Mesodermal cell (in vitro differentiated cells): Measurements from ENCODE around the gene SMYD2.

ENCODE experiments used
- H3K27ac ChIP-seq: 2 replicates; pipeline ENCODE4 v1.7.0; 2013; ENCODE audit warnings: mild to moderate bottlenecking, low read depth, low read length, moderate library complexity; ENCODE audit not compliant: severe bottlenecking
- H3K36me3 ChIP-seq: 2 replicates; pipeline ENCODE4 v1.7.1; 2013; ENCODE audit warnings: mild to moderate bottlenecking, low read length, moderate library complexity; ENCODE audit not compliant: control insufficient read depth, insufficient read depth
- H3K4me1 ChIP-seq: one replicate; pipeline ENCODE4 v1.7.1; 2013; ENCODE audit warnings: mild to moderate bottlenecking, low read length; ENCODE audit not compliant: insufficient read depth, control insufficient read depth, poor library complexity, severe bottlenecking
- H3K4me3 ChIP-seq: 2 replicates; pipeline ENCODE4 v1.7.0; 2013; ENCODE audit warnings: low read length, control low read depth, mild to moderate bottlenecking; ENCODE audit not compliant: insufficient read depth, poor library complexity, severe bottlenecking; ENCODE audit errors: extremely low read depth
- H3K9me3 ChIP-seq: 2 replicates; pipeline ENCODE4 v1.7.1; 2013; ENCODE audit warnings: mild to moderate bottlenecking, low read length, moderate library complexity; ENCODE audit not compliant: control insufficient read depth
- WGBS, 2 experiments: methylation state at CpG; one replicate each; pipeline ENCODE4 v1.1.5; 2013; ENCODE audit warnings: missing lambda C conversion rate in 2 of 2; ENCODE audit not compliant: insufficient coverage in 2 of 2; 5-methylcytosine and 5-hydroxymethylcytosine counted together

The SMYD2 gene

DNA sequence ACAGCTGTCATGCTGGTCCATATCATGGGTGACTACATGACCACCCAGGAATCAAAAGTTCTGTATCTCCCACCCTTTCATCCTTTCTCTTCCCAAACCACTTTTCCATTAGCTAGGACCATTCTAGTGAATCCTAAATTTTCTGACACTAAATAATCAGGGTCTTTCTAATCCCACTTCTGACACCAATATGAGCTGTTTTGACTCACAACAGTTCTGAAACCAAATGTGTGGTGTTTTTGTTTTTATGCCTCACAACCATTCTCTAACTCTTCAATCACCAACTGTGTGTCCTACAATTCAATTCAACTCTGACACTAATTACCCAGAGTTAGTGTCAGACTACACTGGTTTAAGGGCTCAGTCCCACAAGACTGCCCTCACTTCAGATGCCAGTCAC, 63.9 kb downstream of the SMYD2 start:
- Histone ChIP-seq H3K4me3 (no peak overlapping the region), H3K9me3 (peaks cover 9% of the 10 kb centered on the region), H3K27ac (no peak overlapping the region)

GRCh38 chr1:214349008-214349407, 68.0 kb downstream of the SMYD2 start:
- H3K36me3 ChIP-seq, result peaks cover 77% of the 10 kb centered on the region
- peaks cover 9% of the 10 kb centered on the region for H3K4me1 ChIP-seq
- H3K27ac ChIP-seq, result no peak overlapping the region
- WGBS, 2 experiments, result 94% methylated on average over 5 of the region's 5 CpGs; no CpG with 5 or more reads in 1 of the 2 experiments
- no peak overlapping the region for H3K4me3 ChIP-seq
- peaks cover 9% of the 10 kb centered on the region for H3K9me3 ChIP-seq

More for the DNA sequence above, 63.9 kb downstream of the SMYD2 start:
- H3K4me1 ChIP-seq, result peaks cover 5% of the 10 kb centered on the region
- H3K36me3 ChIP-seq, result peaks cover 71% of the 10 kb centered on the region

- WGBS, 2 experiments, result 100% methylated on average over 1 of the region's 2 CpGs; no CpG with 5 or more reads in 1 of the 2 experiments
- peaks cover 77% of the 10 kb centered on the region for H3K36me3 ChIP-seq
Observed at GRCh38 chr1:214349781-214350180, 68.8 kb downstream of the SMYD2 start.

GRCh38 chr1:214351551-214352277, 70.8 kb downstream of the SMYD2 start:
- Histone ChIP-seq H3K9me3 (no peaks in the 10 kb centered on the region), H3K4me1 (peaks cover 9% of the 10 kb centered on the region), H3K4me3 (no peak overlapping the region), H3K27ac (no peak overlapping the region), H3K36me3 (peaks cover 81% of the 10 kb centered on the region)
- WGBS, 2 experiments, result 100% methylated on average over 1 of the region's 2 CpGs; no CpG with 5 or more reads in 1 of the 2 experiments

More at GRCh38 chr1:214349781-214350180, 68.8 kb downstream of the SMYD2 start:
- no peak overlapping the region for H3K4me3 ChIP-seq
- peak overlapping the region; percentile 43 for H3K27ac ChIP-seq
- H3K4me1 ChIP-seq, result peaks cover 9% of the 10 kb centered on the region
- H3K9me3 ChIP-seq, result peaks cover 7% of the 10 kb centered on the region

- H3K27ac ChIP-seq, result no peak overlapping the region
- 88 to 100% methylated on average over 1 to 3 of the region's 4 CpGs for WGBS, 2 experiments
- H3K4me3 ChIP-seq, result no peak overlapping the region
- peaks cover 9% of the 10 kb centered on the region for H3K4me1 ChIP-seq
- no peaks in the 10 kb centered on the region for H3K9me3 ChIP-seq
- peaks cover 81% of the 10 kb centered on the region for H3K36me3 ChIP-seq
Observed at GRCh38 chr1:214352838-214353237, 71.9 kb downstream of the SMYD2 start.

DNA sequence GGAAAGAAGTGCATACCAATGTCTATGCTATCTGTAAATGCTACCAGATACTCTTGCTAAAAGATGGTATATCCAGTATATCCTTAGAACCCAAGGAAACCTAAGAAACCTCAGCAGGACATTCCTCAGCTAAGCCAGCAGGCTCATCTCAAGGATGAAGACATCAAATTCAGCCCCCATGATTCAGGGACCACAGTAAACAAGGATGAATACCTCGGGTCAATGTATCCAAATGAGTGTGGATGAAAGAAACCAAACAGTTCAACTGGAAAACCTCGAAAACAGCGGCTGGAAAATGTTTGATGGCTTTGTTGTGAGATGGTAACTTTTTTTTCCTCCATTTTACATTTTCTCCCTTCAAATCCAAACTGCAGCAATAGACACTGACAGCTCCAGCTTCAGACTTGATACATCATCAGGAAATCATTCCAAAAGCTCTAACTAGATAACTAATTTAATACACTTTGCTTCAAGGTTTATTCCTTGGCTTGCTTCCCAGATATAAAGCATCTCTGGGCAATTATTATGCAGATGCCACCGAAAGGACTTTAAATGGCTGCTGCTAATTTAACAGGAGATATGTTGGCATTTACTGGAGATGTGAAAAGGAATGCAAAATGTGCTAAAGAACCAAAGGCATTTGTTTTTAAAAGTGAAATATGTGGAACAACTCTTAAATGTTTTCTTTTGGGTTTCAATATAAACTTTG, 73.6 kb downstream of the SMYD2 start:
- Histone ChIP-seq H3K4me3 (no peak overlapping the region), H3K9me3 (no peaks in the 10 kb centered on the region), H3K4me1 (peaks cover 7% of the 10 kb centered on the region), H3K36me3 (peaks cover 84% of the 10 kb centered on the region), H3K27ac (no peak overlapping the region)
- 90 to 100% methylated on average over 1 to 2 of the region's 4 CpGs for WGBS, 2 experiments

DNA sequence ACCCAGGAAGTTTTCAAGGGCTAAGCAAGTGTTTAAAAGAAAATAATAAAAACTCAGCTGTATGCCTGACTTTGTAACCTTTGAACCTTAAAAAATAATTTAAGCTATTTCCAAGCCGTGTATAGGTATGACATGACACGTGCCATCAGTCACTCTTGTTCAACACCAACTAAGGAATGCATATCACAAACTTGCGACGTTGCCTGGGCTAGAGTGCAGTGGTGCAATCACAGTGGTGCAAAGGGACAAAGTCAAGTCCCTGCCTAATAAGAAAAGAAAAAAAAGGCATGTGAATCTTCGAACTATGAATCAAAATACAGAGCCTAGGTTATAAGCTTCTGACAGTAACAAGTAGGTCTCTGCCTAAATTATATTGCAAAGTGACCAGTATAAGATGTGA, 79.2 kb downstream of the SMYD2 start:
- peaks cover 9% of the 10 kb centered on the region for H3K4me1 ChIP-seq
- H3K27ac ChIP-seq, result no peak overlapping the region
- H3K36me3 ChIP-seq, result peaks cover 97% of the 10 kb centered on the region
- no peak overlapping the region for H3K4me3 ChIP-seq
- H3K9me3 ChIP-seq, result no peaks in the 10 kb centered on the region
- WGBS, 2 experiments, result 93 to 98% methylated on average over 4 to 5 of the region's 5 CpGs

GRCh38 chr1:214360525-214361164, 79.7 kb downstream of the SMYD2 start:
- 100% methylated on average over 1 to 2 of the region's 3 CpGs for WGBS, 2 experiments
- H3K36me3 ChIP-seq, result peaks cover 95% of the 10 kb centered on the region

GRCh38 chr1:214361636-214362035, 80.7 kb downstream of the SMYD2 start:
- no peak overlapping the region for H3K27ac ChIP-seq
- H3K9me3 ChIP-seq, result no peaks in the 10 kb centered on the region
- H3K4me1 ChIP-seq, result peaks cover 9% of the 10 kb centered on the region
- WGBS, 2 experiments, result 89% methylated on average over 1 of the region's 1 CpG; no CpG with 5 or more reads in 1 of the 2 experiments
- H3K4me3 ChIP-seq, result no peak overlapping the region
- peaks cover 85% of the 10 kb centered on the region for H3K36me3 ChIP-seq

More at GRCh38 chr1:214360525-214361164, 79.7 kb downstream of the SMYD2 start:
- H3K9me3 ChIP-seq, result no peaks in the 10 kb centered on the region
- H3K27ac ChIP-seq, result no peak overlapping the region
- H3K4me3 ChIP-seq, result no peak overlapping the region
- peaks cover 9% of the 10 kb centered on the region for H3K4me1 ChIP-seq

DNA sequence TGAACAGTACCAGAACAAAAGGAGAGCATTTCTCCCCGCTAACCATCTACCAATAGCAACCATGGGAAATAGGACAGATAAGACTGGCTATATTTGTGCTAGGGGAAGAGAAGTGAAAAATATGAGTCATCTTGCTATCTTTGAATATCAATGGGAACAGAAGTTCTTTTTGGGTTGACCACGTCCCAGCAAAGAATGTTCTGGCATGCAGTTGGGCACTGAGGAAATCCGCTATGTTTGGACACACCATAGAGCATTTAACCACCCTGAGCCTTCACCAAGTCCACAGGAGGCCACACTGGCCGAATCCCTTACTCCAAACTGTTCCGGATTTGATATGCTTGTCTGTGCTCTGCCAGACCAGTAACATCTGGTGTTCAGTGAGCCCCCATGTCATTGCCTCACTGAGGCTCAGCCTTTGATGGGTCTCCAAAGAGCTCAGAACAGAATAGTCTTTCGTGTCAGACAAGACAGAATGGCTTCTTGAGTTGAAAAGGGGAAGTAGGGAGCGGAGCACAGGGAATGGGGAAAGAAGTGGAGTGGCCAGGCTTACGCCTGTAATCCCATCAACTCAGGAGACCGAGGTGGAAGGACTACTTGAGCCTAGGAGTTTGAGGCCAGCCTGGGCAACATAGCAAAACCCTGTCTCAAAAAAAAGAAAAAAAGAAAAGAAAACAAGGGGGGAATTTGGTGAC, 81.4 kb downstream of the SMYD2 start:
- H3K4me1 ChIP-seq, result peaks cover 9% of the 10 kb centered on the region
- peaks cover 80% of the 10 kb centered on the region for H3K36me3 ChIP-seq
- no peaks in the 10 kb centered on the region for H3K9me3 ChIP-seq
- 94% methylated on average over 6 of the region's 9 CpGs for WGBS, 2 experiments
- no peak overlapping the region for H3K4me3 ChIP-seq
- no peak overlapping the region for H3K27ac ChIP-seq
